Measurements from ENCODE around the gene INS.

INS gene

DNA sequence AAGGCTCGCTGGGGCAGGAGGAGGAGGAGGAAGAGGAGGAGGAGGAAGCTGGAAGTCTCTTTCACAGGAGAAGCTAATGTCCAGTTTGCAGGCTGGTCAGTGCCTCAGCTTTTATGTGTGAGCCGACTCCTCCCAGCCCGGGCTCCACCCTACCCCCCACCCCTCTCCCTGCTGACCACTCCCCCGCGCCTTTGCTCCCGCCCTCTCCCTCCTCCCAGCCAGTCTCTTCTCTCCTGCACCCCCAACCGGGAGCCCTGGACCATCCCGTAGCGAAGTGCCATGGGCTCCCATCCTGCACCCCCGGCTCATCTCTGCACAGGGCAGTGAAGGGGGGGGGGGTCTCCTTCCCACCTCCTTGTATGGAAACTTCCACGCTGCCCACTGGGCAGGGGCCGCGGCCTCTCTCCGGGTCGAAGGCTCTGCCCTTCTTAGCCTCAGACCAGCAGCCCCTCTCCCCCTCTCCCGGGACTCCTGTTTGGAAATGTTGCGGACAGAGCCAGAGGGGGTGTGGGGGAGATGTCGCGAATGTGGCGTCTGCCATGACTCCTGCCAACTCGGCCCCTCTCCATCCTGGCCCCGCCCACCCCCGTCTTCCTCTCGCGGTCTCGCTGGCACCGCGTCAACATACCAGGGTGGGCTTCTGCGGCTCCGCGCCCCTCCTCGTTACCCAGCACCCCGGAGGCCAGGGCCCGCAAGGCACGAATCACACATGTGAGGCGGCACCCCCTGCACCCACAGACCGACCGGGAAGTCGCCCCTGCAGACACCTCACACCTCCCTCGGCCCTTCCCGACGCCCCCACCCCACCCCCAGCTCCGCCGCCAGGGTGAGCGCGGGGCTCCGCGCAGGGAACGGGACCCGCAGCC, 23.6 kb downstream of the INS start:
- Histone ChIP-seq H3K36me3 (ENCODE audit: control insufficient read depth, insufficient read depth, low read length) (no peaks in the 10 kb centered on the region), H3K4me3 (ENCODE audit: low read length) (no peak overlapping the region), H4K8ac (ENCODE audit: low read depth, low read length) (no peak overlapping the region), H3K27me3 (ENCODE audit: insufficient read depth, low read length, poor library complexity) (peaks cover 36% of the 10 kb centered on the region), H2AK5ac (ENCODE audit: low read length) (no peak overlapping the region), H3K23ac (ENCODE audit: low read length) (no peak overlapping the region), H4K5ac (ENCODE audit: low read length) (no peak overlapping the region), H3K4ac (ENCODE audit: low read depth, low read length) (no peak overlapping the region), H3K79me1 (ENCODE audit: low read length) (no peaks in the 10 kb centered on the region), H3K56ac (ENCODE audit: low read length) (no peak overlapping the region), H3K9ac (ENCODE audit: low read length) (no peak overlapping the region), H3K79me2 (ENCODE audit: control insufficient read depth, insufficient read depth, low read length) (no peaks in the 10 kb centered on the region), H3K27ac (ENCODE audit: low read depth, low read length) (no peak overlapping the region), H3K18ac (ENCODE audit: low read length) (no peak overlapping the region), H2BK5ac (ENCODE audit: low read length) (no peak overlapping the region), H3K4me1 (ENCODE audit: control insufficient read depth, low read depth, low read length) (no peaks in the 10 kb centered on the region), H3K4me2 (ENCODE audit: low read length) (peak overlapping the region; percentile 26), H2BK120ac (ENCODE audit: low read depth, low read length) (no peak overlapping the region), H2BK15ac (replicated peaks; ENCODE audit: low read depth) (no peak overlapping the region)
- peak; percentile 72 for DNase-seq
- no CpG with 5 or more reads among the region's 50 CpGs for WGBS (ENCODE audit: extremely low coverage, insufficient coverage, low lambda C conversion rate)

- no peak overlapping the region for H3K18ac ChIP-seq (ENCODE audit: low read length)
- H2AK5ac ChIP-seq (ENCODE audit: low read length) = no peak overlapping the region
- H3K79me1 ChIP-seq (ENCODE audit: low read length) = no peaks in the 10 kb centered on the region
- H3K56ac ChIP-seq (ENCODE audit: low read length) = no peak overlapping the region
- no peak overlapping the region for H3K27ac ChIP-seq (ENCODE audit: low read depth, low read length)
- DNase-seq = no peak
- no peak overlapping the region for H2BK15ac ChIP-seq (replicated peaks; ENCODE audit: low read depth)
- H2BK120ac ChIP-seq (ENCODE audit: low read depth, low read length) = no peak overlapping the region
- no peaks in the 10 kb centered on the region for H3K4me1 ChIP-seq (ENCODE audit: control insufficient read depth, low read depth, low read length)
- no peak overlapping the region for H2BK5ac ChIP-seq (ENCODE audit: low read length)
- H3K23ac ChIP-seq (ENCODE audit: low read length) = no peak overlapping the region
- no peak overlapping the region for H3K9ac ChIP-seq (ENCODE audit: low read length)
- no peaks in the 10 kb centered on the region for H3K79me2 ChIP-seq (ENCODE audit: control insufficient read depth, insufficient read depth, low read length)
- H3K4ac ChIP-seq (ENCODE audit: low read depth, low read length) = no peak overlapping the region
- no peak overlapping the region for H4K5ac ChIP-seq (ENCODE audit: low read length)
- peaks cover 31% of the 10 kb centered on the region for H3K27me3 ChIP-seq (ENCODE audit: insufficient read depth, low read length, poor library complexity)
- H4K8ac ChIP-seq (ENCODE audit: low read depth, low read length) = no peak overlapping the region
- no peak overlapping the region for H3K4me3 ChIP-seq (ENCODE audit: low read length)
- H3K36me3 ChIP-seq (ENCODE audit: control insufficient read depth, insufficient read depth, low read length) = no peaks in the 10 kb centered on the region
- H3K4me2 ChIP-seq (ENCODE audit: low read length) = no peak overlapping the region
- WGBS (ENCODE audit: extremely low coverage, insufficient coverage, low lambda C conversion rate) = no CpG with 5 or more reads among the region's 8 CpGs
Observed at GRCh38 chr11:2136952-2137201, 24.1 kb downstream of the INS start.

DNA sequence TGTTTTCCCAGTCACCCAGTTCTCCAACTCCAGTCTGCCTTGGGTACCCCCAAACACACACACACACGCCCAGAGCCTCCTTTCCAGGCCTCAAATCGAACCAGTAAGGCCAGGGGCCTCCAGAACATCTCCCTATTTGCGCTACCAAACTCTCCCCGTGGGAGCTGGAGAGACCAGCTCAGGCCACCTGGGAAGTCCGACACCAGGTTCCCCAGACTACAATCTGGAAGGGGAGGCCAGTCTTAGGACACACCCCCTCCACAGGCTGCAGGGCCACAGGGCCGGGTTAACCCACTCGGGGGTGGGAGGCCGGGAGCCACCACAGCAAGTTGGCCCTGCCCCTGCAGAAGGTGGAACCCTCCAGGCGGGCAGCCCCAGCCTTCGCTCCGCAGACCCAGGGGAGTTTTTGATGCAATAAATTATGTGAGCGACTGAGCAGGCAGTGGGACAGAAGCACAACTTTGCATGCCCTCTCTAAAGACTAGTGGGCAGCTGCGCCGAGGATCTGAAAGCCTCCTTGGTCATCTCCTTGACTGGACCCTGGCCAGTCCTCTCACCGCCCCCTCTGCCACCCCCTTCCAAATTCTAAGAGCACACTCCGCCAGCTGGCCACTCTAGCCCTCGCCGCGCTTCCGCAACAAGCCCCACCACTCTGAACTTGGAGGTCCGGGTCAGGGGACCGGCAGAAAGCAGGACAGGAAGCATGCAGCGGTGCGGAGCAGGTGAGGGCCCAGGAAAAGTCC, 24.6 kb downstream of the INS start:
- Histone ChIP-seq H2BK120ac (ENCODE audit: low read depth, low read length) (no peak overlapping the region), H4K5ac (ENCODE audit: low read length) (no peak overlapping the region), H3K4me2 (ENCODE audit: low read length) (no peak overlapping the region), H3K79me1 (ENCODE audit: low read length) (no peaks in the 10 kb centered on the region), H4K8ac (ENCODE audit: low read depth, low read length) (no peak overlapping the region), H3K23ac (ENCODE audit: low read length) (no peak overlapping the region), H2AK5ac (ENCODE audit: low read length) (no peak overlapping the region), H3K18ac (ENCODE audit: low read length) (no peak overlapping the region), H3K36me3 (ENCODE audit: control insufficient read depth, insufficient read depth, low read length) (no peaks in the 10 kb centered on the region), H3K56ac (ENCODE audit: low read length) (no peak overlapping the region), H3K4me1 (ENCODE audit: control insufficient read depth, low read depth, low read length) (no peaks in the 10 kb centered on the region), H3K4ac (ENCODE audit: low read depth, low read length) (no peak overlapping the region), H3K79me2 (ENCODE audit: control insufficient read depth, insufficient read depth, low read length) (no peaks in the 10 kb centered on the region), H2BK15ac (replicated peaks; ENCODE audit: low read depth) (no peak overlapping the region), H2BK5ac (ENCODE audit: low read length) (no peak overlapping the region), H3K4me3 (ENCODE audit: low read length) (no peak overlapping the region), H3K9ac (ENCODE audit: low read length) (no peak overlapping the region), H3K27ac (ENCODE audit: low read depth, low read length) (no peak overlapping the region), H3K27me3 (ENCODE audit: insufficient read depth, low read length, poor library complexity) (peaks cover 26% of the 10 kb centered on the region)
- DNase-seq = no peak
- WGBS (ENCODE audit: extremely low coverage, insufficient coverage, low lambda C conversion rate) = no CpG with 5 or more reads among the region's 24 CpGs

- Histone ChIP-seq H3K4me3 (ENCODE audit: low read length) (no peak overlapping the region), H3K4me2 (ENCODE audit: low read length) (no peak overlapping the region), H2BK120ac (ENCODE audit: low read depth, low read length) (no peak overlapping the region), H3K18ac (ENCODE audit: low read length) (no peak overlapping the region), H3K23ac (ENCODE audit: low read length) (no peak overlapping the region), H2BK5ac (ENCODE audit: low read length) (no peak overlapping the region), H3K27me3 (ENCODE audit: insufficient read depth, low read length, poor library complexity) (peaks cover 19% of the 10 kb centered on the region), H3K4me1 (ENCODE audit: control insufficient read depth, low read depth, low read length) (no peaks in the 10 kb centered on the region), H4K5ac (ENCODE audit: low read length) (no peak overlapping the region), H2AK5ac (ENCODE audit: low read length) (no peak overlapping the region), H3K4ac (ENCODE audit: low read depth, low read length) (no peak overlapping the region), H3K56ac (ENCODE audit: low read length) (no peak overlapping the region), H4K8ac (ENCODE audit: low read depth, low read length) (no peak overlapping the region), H3K79me1 (ENCODE audit: low read length) (no peaks in the 10 kb centered on the region), H3K79me2 (ENCODE audit: control insufficient read depth, insufficient read depth, low read length) (no peaks in the 10 kb centered on the region), H3K9ac (ENCODE audit: low read length) (no peak overlapping the region), H2BK15ac (replicated peaks; ENCODE audit: low read depth) (no peak overlapping the region), H3K36me3 (ENCODE audit: control insufficient read depth, insufficient read depth, low read length) (no peaks in the 10 kb centered on the region), H3K27ac (ENCODE audit: low read depth, low read length) (no peak overlapping the region)
- DNase-seq = no peak
- no CpG with 5 or more reads among the region's 14 CpGs for WGBS (ENCODE audit: extremely low coverage, insufficient coverage, low lambda C conversion rate)
Observed at GRCh38 chr11:2135648-2136201, 25.3 kb downstream of the INS start.

GRCh38 chr11:2135018-2135569, 25.9 kb downstream of the INS start:
- H3K79me2 ChIP-seq (ENCODE audit: control insufficient read depth, insufficient read depth, low read length) = no peaks in the 10 kb centered on the region
- H3K79me1 ChIP-seq (ENCODE audit: low read length) = no peaks in the 10 kb centered on the region
- no peaks in the 10 kb centered on the region for H3K4me1 ChIP-seq (ENCODE audit: control insufficient read depth, low read depth, low read length)
- H4K8ac ChIP-seq (ENCODE audit: low read depth, low read length) = no peak overlapping the region
- no CpG with 5 or more reads among the region's 26 CpGs for WGBS (ENCODE audit: extremely low coverage, insufficient coverage, low lambda C conversion rate)
- no peak overlapping the region for H3K4me2 ChIP-seq (ENCODE audit: low read length)
- no peak overlapping the region for H3K4me3 ChIP-seq (ENCODE audit: low read length)
- H3K27me3 ChIP-seq (ENCODE audit: insufficient read depth, low read length, poor library complexity) = peaks cover 13% of the 10 kb centered on the region
- H2AK5ac ChIP-seq (ENCODE audit: low read length) = no peak overlapping the region
- H2BK5ac ChIP-seq (ENCODE audit: low read length) = no peak overlapping the region
- H3K56ac ChIP-seq (ENCODE audit: low read length) = no peak overlapping the region
- no peak overlapping the region for H3K4ac ChIP-seq (ENCODE audit: low read depth, low read length)
- no peak for DNase-seq
- H3K9ac ChIP-seq (ENCODE audit: low read length) = no peak overlapping the region
- H3K36me3 ChIP-seq (ENCODE audit: control insufficient read depth, insufficient read depth, low read length) = no peaks in the 10 kb centered on the region
- H3K27ac ChIP-seq (ENCODE audit: low read depth, low read length) = no peak overlapping the region
- no peak overlapping the region for H3K23ac ChIP-seq (ENCODE audit: low read length)
- no peak overlapping the region for H2BK15ac ChIP-seq (replicated peaks; ENCODE audit: low read depth)
- no peak overlapping the region for H3K18ac ChIP-seq (ENCODE audit: low read length)
- H4K5ac ChIP-seq (ENCODE audit: low read length) = no peak overlapping the region
- H2BK120ac ChIP-seq (ENCODE audit: low read depth, low read length) = no peak overlapping the region
